Mammary microvascular endothelial cell (primary cell): ENCODE data around the gene TGDS. TPM values are rescaled to one million over a fixed set of nuclear protein-coding genes. Genes with fewer than 3 reads are reported as not detected.

Experiments used
- total RNA-seq: library from RNA; depleted of rRNA; stranded (reverse); fragments of >200 nt; gene quantifications from 2 replicates; pipeline ENCODE4 v1.2.3, GENCODE V29; 2015

TGDS gene, protein sequence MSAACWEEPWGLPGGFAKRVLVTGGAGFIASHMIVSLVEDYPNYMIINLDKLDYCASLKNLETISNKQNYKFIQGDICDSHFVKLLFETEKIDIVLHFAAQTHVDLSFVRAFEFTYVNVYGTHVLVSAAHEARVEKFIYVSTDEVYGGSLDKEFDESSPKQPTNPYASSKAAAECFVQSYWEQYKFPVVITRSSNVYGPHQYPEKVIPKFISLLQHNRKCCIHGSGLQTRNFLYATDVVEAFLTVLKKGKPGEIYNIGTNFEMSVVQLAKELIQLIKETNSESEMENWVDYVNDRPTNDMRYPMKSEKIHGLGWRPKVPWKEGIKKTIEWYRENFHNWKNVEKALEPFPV
- total RNA-seq, result 11.8 and 12.5 TPM in 2 replicates

DNA sequence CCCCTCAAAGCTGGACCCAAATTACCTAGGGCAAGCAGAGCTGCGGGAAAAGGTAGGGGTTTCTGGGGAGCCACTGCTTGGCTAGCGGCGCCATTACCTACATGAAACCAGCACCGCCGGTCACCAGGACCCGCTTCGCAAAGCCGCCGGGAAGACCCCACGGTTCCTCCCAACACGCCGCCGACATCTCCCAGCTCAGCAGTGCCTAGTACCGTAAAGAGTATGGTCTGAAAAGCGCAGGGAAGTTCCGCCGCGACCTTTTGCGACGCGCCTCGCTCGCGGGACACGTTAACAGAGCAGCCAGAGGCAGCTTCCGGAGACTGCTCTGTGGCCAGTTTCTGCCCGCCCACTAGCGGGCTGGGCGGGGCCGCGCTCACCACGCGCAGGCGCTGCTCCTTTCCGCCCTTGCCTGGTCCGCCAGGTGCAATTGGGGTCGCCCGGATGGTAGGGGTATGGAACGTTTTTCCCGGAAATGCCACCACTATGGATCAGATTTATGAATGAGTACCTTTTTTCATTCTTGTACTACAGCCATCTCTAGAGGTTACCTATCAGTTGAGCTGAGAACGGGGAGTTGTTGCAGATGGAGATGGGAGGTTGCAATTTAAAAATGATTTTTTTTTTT lies at the start of gene TGDS:
Gene TGDS (minus strand): TSS at position 203 of the 625 bp plus-strand sequence. CDS start 16 bp downstream, at position 187.

DNA sequence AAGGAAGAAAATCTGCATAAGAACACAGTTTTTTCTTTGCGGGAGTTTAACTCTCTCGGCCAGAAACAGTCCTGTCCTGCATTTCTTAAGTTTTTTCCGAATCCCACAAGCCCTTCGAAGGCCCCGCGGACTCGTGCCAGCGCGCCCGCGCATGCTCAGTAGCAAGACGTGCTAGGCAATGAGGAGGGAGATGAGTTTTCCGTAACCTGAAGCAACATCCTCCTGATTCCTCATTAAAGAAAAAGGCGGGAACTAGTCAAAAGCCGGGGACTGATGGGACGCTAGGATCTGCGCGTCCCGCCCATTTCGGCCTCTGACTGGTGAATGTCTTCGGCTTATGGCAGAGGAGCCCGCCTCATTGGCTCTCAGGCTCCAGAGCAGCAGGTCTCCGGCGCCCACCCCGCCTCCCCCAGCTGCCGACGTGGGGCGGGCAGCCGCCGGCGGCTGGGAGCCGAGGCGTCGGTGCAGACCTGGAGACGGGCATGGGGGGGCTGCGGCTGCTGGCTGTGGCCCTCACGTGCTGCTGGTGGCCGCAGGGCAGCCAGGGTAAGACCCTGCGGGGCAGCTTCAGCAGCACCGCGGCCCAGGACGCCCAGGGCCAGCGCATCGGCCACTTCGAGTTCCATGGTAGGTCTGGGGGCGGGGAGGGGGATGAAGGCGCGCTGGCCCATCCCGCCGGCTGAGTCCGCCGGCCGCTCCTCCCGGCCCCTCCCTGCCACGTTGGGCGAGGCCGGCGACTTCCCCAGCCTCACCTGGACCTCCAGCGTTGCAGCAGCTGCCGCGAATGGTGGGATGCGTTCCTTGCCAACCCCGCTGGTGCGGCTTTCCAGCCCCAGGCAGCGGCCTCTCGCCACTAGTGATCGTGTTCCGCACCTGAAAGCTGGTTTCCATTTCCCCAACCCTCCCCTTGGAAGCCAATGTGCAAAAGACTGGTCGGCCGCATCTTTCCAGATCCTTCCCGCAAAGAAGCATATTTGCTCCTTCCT lies 5.8 kb upstream of the TGDS start, which contains the start of gene GPR180:
Gene GPR180 (plus strand): TSS at position 412 of the 986 bp plus-strand sequence. CDS start 71 bp downstream, at position 483.

Other genes with a start within 250 kb of the TGDS start
- not detected in 2 replicates for gene DCT, start 116.5 kb downstream of the TGDS start, total RNA-seq
- gene GPR180, start 5.7 kb upstream of the TGDS start, total RNA-seq, result 9.5 and 10.0 TPM in 2 replicates
- gene SOX21, start 116.4 kb upstream of the TGDS start, total RNA-seq, result not detected in 2 replicates